Loucy (cell line): Measurements from ENCODE around the gene CAMK1D.

Experiments used
- H2AFZ ChIP-seq: fragments of 200-600 bp; sonication (generic); 2 replicates; pipeline ENCODE4 v1.6.0; 2016; ENCODE audit warnings: antibody characterized with exemption, mild to moderate bottlenecking, low read length, moderate library complexity
- H3F3A ChIP-seq: fragments of 200-600 bp; 2 replicates; pipeline ENCODE4 v1.6.0; 2016; ENCODE audit warnings: antibody characterized with exemption, low read depth, mild to moderate bottlenecking
- H3K27me3 ChIP-seq: fragments of 200-600 bp; sonication (generic); 2 replicates; pipeline ENCODE4 v1.6.1; 2014; ENCODE audit warnings: low read length, mild to moderate bottlenecking; ENCODE audit not compliant: insufficient read depth, poor library complexity, severe bottlenecking
- H3K36me3 ChIP-seq: fragments of 200-600 bp; sonication (generic); 2 replicates; pipeline ENCODE4 v1.6.1; 2016; ENCODE audit warnings: low read length; ENCODE audit not compliant: insufficient read depth
- H3K4me1 ChIP-seq: fragments of 200-600 bp; sonication (generic); 2 replicates; pipeline ENCODE4 v1.5.1; 2014; ENCODE audit warnings: low read length, mild to moderate bottlenecking; ENCODE audit not compliant: insufficient read depth, poor library complexity, severe bottlenecking
- H3K4me2 ChIP-seq: fragments of 200-600 bp; sonication (generic); 2 replicates; pipeline ENCODE4 v1.6.0; 2014; ENCODE audit warnings: antibody characterized with exemption, low read length, low read depth, mild to moderate bottlenecking; ENCODE audit not compliant: poor library complexity, severe bottlenecking
- H3K4me3 ChIP-seq: fragments of 200-600 bp; sonication (generic); 2 replicates; pipeline ENCODE4 v1.5.1; 2014; ENCODE audit warnings: low read length, mild to moderate bottlenecking, mixed read lengths; ENCODE audit not compliant: poor library complexity, severe bottlenecking
- H3K79me2 ChIP-seq: fragments of 200-600 bp; sonication (generic); 2 replicates; pipeline ENCODE4 v1.6.1; 2014; ENCODE audit warnings: low read length; ENCODE audit not compliant: insufficient read depth
- H3K9ac ChIP-seq: fragments of 200-600 bp; sonication (generic); 2 replicates; pipeline ENCODE4 v1.6.0; 2014; ENCODE audit warnings: mild to moderate bottlenecking, low read depth, low read length, moderate library complexity; ENCODE audit not compliant: poor library complexity, severe bottlenecking
- H3K9me2 ChIP-seq: fragments of 200-600 bp; sonication (generic); replicated peaks from 2 replicates; pipeline ENCODE4 v1.6.1; 2016; ENCODE audit warnings: low read depth, low read length, mixed read lengths
- H3K9me3 ChIP-seq: fragments of 200-600 bp; sonication (generic); 2 replicates; pipeline ENCODE4 v1.6.1; 2014; ENCODE audit warnings: mild to moderate bottlenecking, antibody characterized with exemption, low read length, low read depth; ENCODE audit not compliant: insufficient read depth
- H4K20me1 ChIP-seq: fragments of 200-600 bp; sonication (generic); 2 replicates; pipeline ENCODE4 v1.6.0; 2014; ENCODE audit warnings: antibody characterized with exemption, low read length, mild to moderate bottlenecking; ENCODE audit not compliant: insufficient read depth, poor library complexity, severe bottlenecking
- CTCF ChIP-seq: fragments of 200-600 bp; sonication (generic); conservative IDR thresholded peaks from 2 replicates; pipeline ENCODE4 v1.5.1; 2014; ENCODE audit warnings: mild to moderate bottlenecking, antibody characterized with exemption, low read length
- EZH2phosphoT487 ChIP-seq: fragments of 200-600 bp; IDR thresholded peaks from 2 replicates; pipeline ENCODE4 v1.6.1; 2018; ENCODE audit warnings: antibody characterized with exemption, mild to moderate bottlenecking, moderate library complexity, borderline replicate concordance

Gene CAMK1D

GRCh38 chr10:12414278-12414989 lies 65.1 kb downstream of the CAMK1D start:
- Histone ChIP-seq H3K9me2 (no peaks in the 10 kb centered on the region), H3F3A (no peaks in the 10 kb centered on the region), H3K36me3 (no peaks in the 10 kb centered on the region), H3K4me3 (no peak overlapping the region), H3K79me2 (no peaks in the 10 kb centered on the region), H3K27me3 (no peaks in the 10 kb centered on the region), H3K9ac (no peak overlapping the region), H4K20me1 (no peaks in the 10 kb centered on the region), H3K9me3 (no peaks in the 10 kb centered on the region), H2AFZ (no peak overlapping the region), H3K4me2 (no peak overlapping the region), H3K4me1 (peaks cover 21% of the 10 kb centered on the region)
- no peak for TF ChIP-seq CTCF

- Histone ChIP-seq H3K36me3 (no peaks in the 10 kb centered on the region), H3K79me2 (no peaks in the 10 kb centered on the region)
- TF ChIP-seq CTCF (no peak), EZH2phosphoT487 (no peak)
Measured at GRCh38 chr10:12416344-12417050, 67.2 kb downstream of the CAMK1D start.

GRCh38 chr10:12417331-12417730 lies 68.0 kb downstream of the CAMK1D start:
- Histone ChIP-seq H3K4me3 (no peak overlapping the region), H3K9ac (no peak overlapping the region), H3K36me3 (no peaks in the 10 kb centered on the region), H3K4me2 (no peak overlapping the region), H3K4me1 (peaks cover 12% of the 10 kb centered on the region), H3K9me2 (no peaks in the 10 kb centered on the region), H2AFZ (no peak overlapping the region), H3K9me3 (no peaks in the 10 kb centered on the region), H3K27me3 (no peaks in the 10 kb centered on the region), H3F3A (no peaks in the 10 kb centered on the region), H3K79me2 (no peaks in the 10 kb centered on the region), H4K20me1 (no peaks in the 10 kb centered on the region)
- TF ChIP-seq CTCF: no peak
- no peak for TF ChIP-seq EZH2phosphoT487

More at GRCh38 chr10:12416344-12417050, 67.2 kb downstream of the CAMK1D start:
- H3K9me3 ChIP-seq: no peaks in the 10 kb centered on the region
- H4K20me1 ChIP-seq: no peaks in the 10 kb centered on the region
- no peaks in the 10 kb centered on the region for H3K27me3 ChIP-seq
- no peak overlapping the region for H3K9ac ChIP-seq
- no peak overlapping the region for H2AFZ ChIP-seq
- H3K4me3 ChIP-seq: no peak overlapping the region
- no peaks in the 10 kb centered on the region for H3F3A ChIP-seq
- no peaks in the 10 kb centered on the region for H3K9me2 ChIP-seq
- peaks cover 12% of the 10 kb centered on the region for H3K4me1 ChIP-seq
- H3K4me2 ChIP-seq: no peak overlapping the region
